ENCODE measurements around the gene VAMP2.

VAMP2 gene

GRCh38 chr17:8186787-8187516, 24.2 kb upstream of the VAMP2 start (continued):
- TF ChIP-seq TSHZ1 (tag by site-specific recombination; IDR thresholded peaks at IDR 0.05; ENCODE audit: borderline replicate concordance) (peak; percentile 60; the same call in 1 of the 2 replicates), ZNF426 (tag by site-specific recombination; IDR thresholded peaks at IDR 0.05) (no peak), ZNF658 (tag by site-specific recombination; IDR thresholded peaks at IDR 0.05) (no peak), KLF8 (tag by site-specific recombination; IDR thresholded peaks at IDR 0.05) (peak; percentile 66), ZSCAN23 (tag by site-specific recombination; IDR thresholded peaks at IDR 0.05) (peak; percentile 85; the same call in 1 of the 2 replicates), ZNF701 (tag by site-specific recombination; IDR thresholded peaks at IDR 0.05) (no peak), ZNF621 (tag by site-specific recombination; IDR thresholded peaks at IDR 0.05) (no peak), ZNF132 (tag by site-specific recombination; IDR thresholded peaks at IDR 0.05; ENCODE audit: borderline replicate concordance) (no peak), ZNF239 (tag by site-specific recombination; IDR thresholded peaks at IDR 0.05) (no peak), SCRT1 (tag by site-specific recombination; IDR thresholded peaks at IDR 0.05; ENCODE audit: borderline replicate concordance) (no peak), GFI1B (tag by site-specific recombination; IDR thresholded peaks at IDR 0.05) (0 out of 2 replicates have a peak, but pooled peaks have one; percentile 18), ZNF580 (tag by site-specific recombination; IDR thresholded peaks at IDR 0.05) (peak; percentile 88; the same call in 1 of the 2 replicates), OSR2 (tag by site-specific recombination; IDR thresholded peaks at IDR 0.05) (no peak), REPIN1 (tag by site-specific recombination; IDR thresholded peaks at IDR 0.05; ENCODE audit: low read depth) (0 out of 2 replicates have a peak, but pooled peaks have one; percentile 66), ZNF302 (tag by site-specific recombination; IDR thresholded peaks at IDR 0.05; ENCODE audit: low read depth) (no peak), ZNF473 (tag by site-specific recombination; IDR thresholded peaks at IDR 0.05) (no peak), ZNF2 (tag by site-specific recombination; IDR thresholded peaks at IDR 0.05) (peak; percentile 87), SP7 (tag by site-specific recombination; IDR thresholded peaks at IDR 0.05) (peak; percentile 87), ZNF362 (tag by site-specific recombination; IDR thresholded peaks at IDR 0.05) (0 out of 2 replicates have a peak, but pooled peaks have one; percentile 52), ZNF670 (tag by site-specific recombination; IDR thresholded peaks at IDR 0.05; ENCODE audit: low read depth) (no peak), MEIS1 (CRISPR knock-in tag; IDR thresholded peaks at IDR 0.05; ENCODE audit: borderline replicate concordance) (no peak), ZFHX2 (tag by site-specific recombination; conservative IDR thresholded peaks at IDR 0.05) (peak; percentile 76), SP2 (tag by site-specific recombination; IDR thresholded peaks at IDR 0.05) (0 out of 2 replicates have a peak, but pooled peaks have one; percentile 15), ZBTB26 (tag by site-specific recombination; optimal IDR thresholded peaks at IDR 0.05) (peak; percentile 23), GLI2 (tag by site-specific recombination; IDR thresholded peaks at IDR 0.05; ENCODE audit: borderline replicate concordance, low read depth) (no peak; the same call in 1 of the 2 replicates), ZNF394 (tag by site-specific recombination; IDR thresholded peaks at IDR 0.05; ENCODE audit: borderline replicate concordance) (peak; percentile 79; the same call in 1 of the 2 replicates), ZNF488 (tag by site-specific recombination; IDR thresholded peaks at IDR 0.05) (no peak), ZNF311 (tag by site-specific recombination; IDR thresholded peaks at IDR 0.05; ENCODE audit: borderline replicate concordance) (no peak), ZNF184 (tag by site-specific recombination; IDR thresholded peaks at IDR 0.05) (peak; percentile 70), ZBTB10 (tag by site-specific recombination; IDR thresholded peaks at IDR 0.05) (peak; percentile 34; the same call in 1 of the 2 replicates)

All from HEK293 (cell line).